HEK293 (cell line): ENCODE results near the gene PRDM5.

Source experiments
- CTCF ChIA-PET: fragments of 350-600 bp; formaldehyde crosslinking; extraction: SDS; loops from one replicate; lab custom pipeline; 2021; ENCODE audit warnings: antibody characterized with exemption; lab: Yijun Ruan, JAX
- POLR2A ChIA-PET: fragments of 300-600 bp; formaldehyde crosslinking; extraction: SDS; loops from one replicate; lab custom pipeline; 2020; ENCODE audit warnings: antibody characterized with exemption, inconsistent platforms; lab: Yijun Ruan, JAX
- H3K27ac ChIP-seq: fragments of 200-500 bp; sonication (Bioruptor generic); 2 replicates; pipeline ENCODE4 v1.5.1; 2014; ENCODE audit warnings: low read depth, low read length, control low read depth, inconsistent platforms; ENCODE audit errors: extremely low read depth
- H3K36me3 ChIP-seq, 2 experiments: fragments of 200-500 bp in 1 of 2; sonication (Bioruptor generic) in 1 of 2; 1 replicate in 1 of 2; 2 replicates in 1 of 2; pipeline ENCODE4 v1.5.1; 2014 to 2017; ENCODE audit warnings: inconsistent platforms in 2 of 2, low read length in 2 of 2; ENCODE audit not compliant: control insufficient read depth in 2 of 2, insufficient read depth in 1 of 2
- H3K4me1 ChIP-seq: fragments of 200-500 bp; sonication (Bioruptor generic); 2 replicates; pipeline ENCODE4 v1.5.1; 2014; ENCODE audit warnings: mild to moderate bottlenecking, low read length, inconsistent platforms; ENCODE audit not compliant: control insufficient read depth, insufficient read depth
- H3K4me3 ChIP-seq: 2 replicates; pipeline ENCODE4 v1.5.1; 2011; ENCODE audit warnings: low read depth, mild to moderate bottlenecking, control low read depth, low read length, moderate library complexity
- H3K9me3 ChIP-seq: fragments of 200-500 bp; sonication (Bioruptor generic); 2 replicates; pipeline ENCODE4 v1.5.1; 2014; ENCODE audit warnings: low read depth, low read length, inconsistent platforms; ENCODE audit not compliant: control insufficient read depth, insufficient read depth
- AEBP2 ChIP-seq: fragments of 450-650 bp; formaldehyde crosslinking; IDR thresholded peaks from 2 replicates; pipeline ENCODE4 v1.5.1; 2016; ENCODE audit warnings: missing biosample characterization, missing genetic modification characterization, borderline replicate concordance
- ATF2 ChIP-seq: fragments of 450-650 bp; formaldehyde crosslinking; IDR thresholded peaks from 2 replicates; pipeline ENCODE4 v1.5.1; 2016; ENCODE audit warnings: missing biosample characterization, missing genetic modification characterization, low read depth
- CTCF ChIP-seq: fragments of 450-650 bp; formaldehyde crosslinking; IDR thresholded peaks from 2 replicates; pipeline ENCODE4 v1.5.1; 2016; ENCODE audit warnings: missing biosample characterization, missing genetic modification characterization
- PATZ1 ChIP-seq: fragments of 450-650 bp; formaldehyde crosslinking; IDR thresholded peaks from 2 replicates; pipeline ENCODE4 v1.5.1; 2016; ENCODE audit warnings: missing biosample characterization, missing genetic modification characterization
- PRDM4 ChIP-seq: fragments of 450-650 bp; formaldehyde crosslinking; IDR thresholded peaks from 2 replicates; pipeline ENCODE4 v1.5.1; 2017; ENCODE audit warnings: missing biosample characterization, missing genetic modification characterization
- SALL2 ChIP-seq: fragments of 450-650 bp; formaldehyde crosslinking; IDR thresholded peaks from 2 replicates; pipeline ENCODE4 v1.5.0; 2017; ENCODE audit warnings: missing biosample characterization, mild to moderate bottlenecking, missing genetic modification characterization, borderline replicate concordance
- SP3 ChIP-seq: fragments of 450-650 bp; formaldehyde crosslinking; IDR thresholded peaks from 2 replicates; pipeline ENCODE4 v1.5.1; 2016; ENCODE audit warnings: missing biosample characterization, missing genetic modification characterization
- TCF7L2 ChIP-seq: IDR thresholded peaks from 2 replicates; pipeline ENCODE4 v1.6.1; 2011; ENCODE audit warnings: low read depth, mild to moderate bottlenecking, inconsistent platforms, low read length, moderate library complexity, borderline replicate concordance
- ZFP3 ChIP-seq: fragments of 450-650 bp; formaldehyde crosslinking; IDR thresholded peaks from 2 replicates; pipeline ENCODE4 v1.5.1; 2016; ENCODE audit warnings: low read depth, missing biosample characterization, missing genetic modification characterization
- ZIC2 ChIP-seq: fragments of 450-650 bp; formaldehyde crosslinking; IDR thresholded peaks from 2 replicates; pipeline ENCODE4 v1.5.1; 2016; ENCODE audit warnings: missing biosample characterization, missing genetic modification characterization
- ZNF121 ChIP-seq: fragments of 450-650 bp; formaldehyde crosslinking; IDR thresholded peaks from 2 replicates; pipeline ENCODE4 v1.5.1; 2016; ENCODE audit warnings: missing biosample characterization, missing genetic modification characterization
- ZNF133 ChIP-seq: fragments of 450-650 bp; formaldehyde crosslinking; IDR thresholded peaks from 2 replicates; pipeline ENCODE4 v1.5.1; 2016; ENCODE audit warnings: missing biosample characterization, missing genetic modification characterization
- ZNF146 ChIP-seq: fragments of 450-650 bp; formaldehyde crosslinking; IDR thresholded peaks from 2 replicates; pipeline ENCODE4 v1.5.1; 2016; ENCODE audit warnings: missing biosample characterization, missing genetic modification characterization
- ZNF155 ChIP-seq: fragments of 450-650 bp; formaldehyde crosslinking; IDR thresholded peaks from 2 replicates; pipeline ENCODE4 v1.5.1; 2016; ENCODE audit warnings: missing biosample characterization, missing genetic modification characterization
- ZNF18 ChIP-seq: fragments of 450-650 bp; formaldehyde crosslinking; IDR thresholded peaks from 2 replicates; pipeline ENCODE4 v1.5.1; 2016; ENCODE audit warnings: missing biosample characterization, missing genetic modification characterization
- ZNF2 ChIP-seq: fragments of 450-650 bp; formaldehyde crosslinking; IDR thresholded peaks from 2 replicates; pipeline ENCODE4 v1.5.1; 2016; ENCODE audit warnings: missing biosample characterization, missing genetic modification characterization
- ZNF223 ChIP-seq: fragments of 450-650 bp; formaldehyde crosslinking; IDR thresholded peaks from 2 replicates; pipeline ENCODE4 v1.5.1; 2016; ENCODE audit warnings: missing biosample characterization, missing genetic modification characterization
- ZNF354C ChIP-seq: fragments of 450-650 bp; formaldehyde crosslinking; IDR thresholded peaks from 2 replicates; pipeline ENCODE4 v1.5.1; 2016; ENCODE audit warnings: missing biosample characterization, missing genetic modification characterization, low read depth, borderline replicate concordance
- ZNF571 ChIP-seq: fragments of 450-650 bp; formaldehyde crosslinking; IDR thresholded peaks from 2 replicates; pipeline ENCODE4 v1.5.0; 2017; ENCODE audit warnings: missing biosample characterization, missing genetic modification characterization
- ZNF670 ChIP-seq: fragments of 450-650 bp; formaldehyde crosslinking; IDR thresholded peaks from 2 replicates; pipeline ENCODE4 v1.5.1; 2016; ENCODE audit warnings: missing biosample characterization, missing genetic modification characterization, low read depth
- ZNF830 ChIP-seq: fragments of 450-650 bp; IDR thresholded peaks from 2 replicates; pipeline ENCODE4 v1.5.0; 2018; ENCODE audit warnings: missing biosample characterization, missing genetic modification characterization, low read depth, mild to moderate bottlenecking, moderate library complexity

PRDM5 gene

GRCh38 chr4:120843849-120844527 lies 78.5 kb downstream of the PRDM5 start:
- no peak overlapping the region for H3K27ac ChIP-seq
- H3K4me3 ChIP-seq: no peak overlapping the region
- no peaks in the 10 kb centered on the region for H3K9me3 ChIP-seq
- TF ChIP-seq CTCF (0 out of 2 replicates have a peak, but pooled peaks have one; percentile 14), ZNF2 (no peak), ZIC2 (tag by site-specific recombination) (peak; percentile 82)
- ChIA-PET POLR2A (no interaction called here), CTCF (interaction anchor here (0.6 to 1.7 kb wide), 7 partner anchors 13 to 268 kb away, joined by 3 to 6 read pairs (median 4); no protein-coding TSS in a partner anchor)
- H3K4me1 ChIP-seq: no peaks in the 10 kb centered on the region
- H3K36me3 ChIP-seq: no peaks in the 10 kb centered on the region

GRCh38 chr4:120842031-120842430 lies 80.5 kb downstream of the PRDM5 start:
- no peaks in the 10 kb centered on the region for H3K4me1 ChIP-seq
- H3K36me3 ChIP-seq: no peaks in the 10 kb centered on the region
- POLR2A ChIA-PET: no interaction called here
- no peak overlapping the region for H3K4me3 ChIP-seq
- CTCF ChIA-PET: no interaction called here
- no peak overlapping the region for H3K27ac ChIP-seq
- no peaks in the 10 kb centered on the region for H3K9me3 ChIP-seq
- TF ChIP-seq ZNF121 (tag by site-specific recombination): no peak
- TF ChIP-seq ATF2 (tag by site-specific recombination): no peak
- TF ChIP-seq ZNF354C (tag by site-specific recombination): no peak
- TF ChIP-seq AEBP2 (tag by site-specific recombination): no peak
- TF ChIP-seq ZNF223 (tag by site-specific recombination): no peak
- no peak for TF ChIP-seq PATZ1
- TF ChIP-seq ZNF571 (tag by site-specific recombination): no peak
- no peak for TF ChIP-seq ZNF155 (tag by site-specific recombination)
- no peak for TF ChIP-seq SALL2
- TF ChIP-seq ZNF18 (tag by site-specific recombination): no peak
- TF ChIP-seq TCF7L2: no peak
- TF ChIP-seq SP3 (tag by site-specific recombination): no peak
- no peak for TF ChIP-seq ZNF146 (tag by site-specific recombination)
- no peak for TF ChIP-seq ZNF670 (tag by site-specific recombination)
- TF ChIP-seq PRDM4 (tag by site-specific recombination): no peak
- no peak for TF ChIP-seq ZNF830 (tag by site-specific recombination)
- TF ChIP-seq ZNF133 (tag by site-specific recombination): no peak
- TF ChIP-seq ZFP3 (tag by site-specific recombination): no peak
